H9 (cell line): ENCODE measurements around the gene PDE3A. TPM values are rescaled to one million over a fixed set of nuclear protein-coding genes. Genes with fewer than 3 reads are reported as not detected.

ENCODE experiments used
- DNase-seq: peaks from one replicate; pipeline ENCODE4 v3.0.0-alpha.2; 2017
- H2AFZ ChIP-seq: one replicate; pipeline ENCODE4 v1.6.1; 2013; ENCODE audit warnings: mild to moderate bottlenecking, low read length, control low read depth, moderate library complexity
- H2AK5ac ChIP-seq: 2 replicates; pipeline ENCODE4 v1.6.1; 2013; ENCODE audit warnings: low read length, control low read depth, mixed read lengths; ENCODE audit not compliant: insufficient read length
- H2BK120ac ChIP-seq: one replicate; pipeline ENCODE4 v1.6.1; 2013; ENCODE audit warnings: low read depth, mild to moderate bottlenecking, low read length, control low read depth, inconsistent platforms; ENCODE audit not compliant: poor library complexity, severe bottlenecking
- H2BK12ac ChIP-seq: 2 replicates; pipeline ENCODE4 v1.6.1; 2013; ENCODE audit warnings: low read length, control low read depth, mixed read lengths, low read depth; ENCODE audit not compliant: insufficient read length
- H2BK15ac ChIP-seq: 2 replicates; pipeline ENCODE4 v1.6.1; 2013; ENCODE audit warnings: low read depth, low read length, control low read depth
- H2BK20ac ChIP-seq: one replicate; pipeline ENCODE4 v1.6.1; 2013; ENCODE audit warnings: low read depth, mild to moderate bottlenecking, low read length, control low read depth, inconsistent platforms; ENCODE audit not compliant: poor library complexity, severe bottlenecking
- H2BK5ac ChIP-seq: 2 replicates; pipeline ENCODE4 v1.6.1; 2013; ENCODE audit warnings: low read length, control low read depth, mixed read lengths; ENCODE audit not compliant: insufficient read length
- H3K14ac ChIP-seq: 2 replicates; pipeline ENCODE4 v1.6.1; 2013; ENCODE audit warnings: low read length, control low read depth; ENCODE audit not compliant: insufficient read depth
- H3K18ac ChIP-seq: 2 replicates; pipeline ENCODE4 v1.6.1; 2013; ENCODE audit warnings: low read depth, mild to moderate bottlenecking, mixed read lengths, low read length, control low read depth; ENCODE audit not compliant: insufficient read length
- H3K23ac ChIP-seq: 2 replicates; pipeline ENCODE4 v1.6.1; 2013; ENCODE audit warnings: low read length, control low read depth, mixed read lengths, low read depth; ENCODE audit not compliant: insufficient read length
- H3K23me2 ChIP-seq: 2 replicates; pipeline ENCODE4 v1.6.1; 2013; ENCODE audit warnings: low read depth, mild to moderate bottlenecking, mixed read lengths, low read length, control low read depth; ENCODE audit not compliant: insufficient read length, poor library complexity, severe bottlenecking
- H3K27ac ChIP-seq: 2 replicates; pipeline ENCODE4 v1.5.1; 2013; ENCODE audit warnings: low read length, control low read depth, mixed read lengths, low read depth; ENCODE audit not compliant: insufficient read length
- H3K27me3 ChIP-seq: 2 replicates; pipeline ENCODE4 v1.6.1; 2013; ENCODE audit warnings: low read length, control low read depth, inconsistent platforms; ENCODE audit not compliant: insufficient read depth
- H3K4ac ChIP-seq: 2 replicates; pipeline ENCODE4 v1.6.1; 2013; ENCODE audit warnings: low read depth, mild to moderate bottlenecking, control low read depth, inconsistent platforms, low read length, moderate library complexity
- H3K4me1 ChIP-seq: 2 replicates; pipeline ENCODE4 v1.6.1; 2013; ENCODE audit warnings: low read length, control low read depth, inconsistent platforms; ENCODE audit not compliant: insufficient read depth
- H3K4me2 ChIP-seq: 2 replicates; pipeline ENCODE4 v1.6.1; 2013; ENCODE audit warnings: low read length, control low read depth, mixed read lengths; ENCODE audit not compliant: insufficient read length, insufficient read depth
- H3K56ac ChIP-seq: 2 replicates; pipeline ENCODE4 v1.6.1; 2013; ENCODE audit warnings: low read depth, mild to moderate bottlenecking, mixed read lengths, low read length, control low read depth; ENCODE audit not compliant: insufficient read length
- H3K79me1 ChIP-seq: 2 replicates; pipeline ENCODE4 v1.6.1; 2013; ENCODE audit warnings: low read depth, mild to moderate bottlenecking, moderate library complexity, low read length, control low read depth, inconsistent platforms; ENCODE audit not compliant: insufficient read depth, poor library complexity, severe bottlenecking
- H3K79me2 ChIP-seq: 2 replicates; pipeline ENCODE4 v1.6.1; 2013; ENCODE audit warnings: low read length, control low read depth, inconsistent platforms; ENCODE audit not compliant: insufficient read depth
- H3K9ac ChIP-seq: 2 replicates; pipeline ENCODE4 v1.6.1; 2013; ENCODE audit warnings: low read length, control low read depth, mixed read lengths; ENCODE audit not compliant: insufficient read length; ENCODE audit errors: extremely low read depth
- H3K9me3 ChIP-seq: one replicate; pipeline ENCODE4 v1.6.1; 2013; ENCODE audit warnings: low read depth, low read length, inconsistent platforms; ENCODE audit not compliant: control insufficient read depth
- H3T11ph ChIP-seq: one replicate; pipeline ENCODE4 v1.6.1; 2013; ENCODE audit warnings: mild to moderate bottlenecking, low read length, control low read depth, inconsistent platforms
- H4K20me1 ChIP-seq: one replicate; pipeline ENCODE4 v1.6.1; 2013; ENCODE audit not compliant: control insufficient read depth, insufficient read length, insufficient read depth
- H4K5ac ChIP-seq: 2 replicates; pipeline ENCODE4 v1.6.1; 2013; ENCODE audit warnings: low read depth, mild to moderate bottlenecking, mixed read lengths, low read length, control low read depth; ENCODE audit not compliant: insufficient read length
- H4K8ac ChIP-seq: replicated peaks from 2 replicates; pipeline ENCODE4 v1.6.1; 2013; ENCODE audit warnings: low read length, control low read depth, mixed read lengths, low read depth; ENCODE audit not compliant: insufficient read length
- H4K91ac ChIP-seq: 2 replicates; pipeline ENCODE4 v1.6.1; 2013; ENCODE audit warnings: low read depth, mild to moderate bottlenecking, moderate library complexity, mixed read lengths, low read length, control low read depth; ENCODE audit not compliant: insufficient read length
- H3K27ac Mint-ChIP-seq, 3 experiments: 2 replicates in 2 of 3; 3 replicates in 1 of 3; pipeline ENCODE4 v1.8.0; 2020 to 2021; ENCODE audit warnings: mixed read lengths in 3 of 3, mild to moderate bottlenecking in 1 of 3, moderate library complexity in 1 of 3
- H3K27me3 Mint-ChIP-seq: 2 replicates; pipeline ENCODE4 v1.8.0; 2021; ENCODE audit warnings: low read depth, mild to moderate bottlenecking, moderate library complexity, mixed read lengths
- H3K36me3 Mint-ChIP-seq, 3 experiments: 2 replicates in 2 of 3; 3 replicates in 1 of 3; pipeline ENCODE4 v1.8.0; 2020 to 2021; ENCODE audit warnings: low read depth in 3 of 3, mixed read lengths in 3 of 3; ENCODE audit not compliant: insufficient read depth in 1 of 3
- H3K4me1 Mint-ChIP-seq, 2 experiments: 2 replicates each; pipeline ENCODE4 v1.8.0; 2020; ENCODE audit warnings: mixed read lengths in 2 of 2
- H3K4me3 Mint-ChIP-seq, 2 experiments: 2 replicates in 1 of 2; 3 replicates in 1 of 2; pipeline ENCODE4 v1.8.0; 2020 to 2021; ENCODE audit warnings: mild to moderate bottlenecking in 2 of 2, mixed read lengths in 2 of 2, moderate library complexity in 1 of 2
- H3K9me3 Mint-ChIP-seq, 2 experiments: 2 replicates in 1 of 2; 3 replicates in 1 of 2; pipeline ENCODE4 v1.8.0; 2020; ENCODE audit warnings: mild to moderate bottlenecking in 2 of 2, mixed read lengths in 2 of 2, moderate library complexity in 1 of 2
- CTCF ChIP-seq: fragments of 200-600 bp; sonication (generic); conservative IDR thresholded peaks from 3 replicates; pipeline ENCODE4 v1.8.0; 2021; ENCODE audit warnings: antibody characterized with exemption, mild to moderate bottlenecking
- whole genome bisulfite sequencing: extraction: QIAGEN DNeasy Blood & Tissue Kit; methylation state at CpG from one replicate; pipeline ENCODE4 v1.1.7; 2013; ENCODE audit warnings: missing lambda C conversion rate, low lambda C conversion rate, mixed read lengths; ENCODE audit not compliant: insufficient read length; ENCODE audit errors: extremely low coverage; 5-methylcytosine and 5-hydroxymethylcytosine counted together
- total RNA-seq: library from RNA; stranded (reverse); gene quantifications from 2 replicates; pipeline ENCODE4 v1.2.1, GENCODE V29; 2021

PDE3A gene
- total RNA-seq, 1 experiment from 2014 or later, result 3.0 TPM

- Histone ChIP-seq H2AK5ac (no peak overlapping the region), H3K18ac (no peak overlapping the region), H2BK12ac (no peak overlapping the region), H4K8ac (no peak overlapping the region), H3K79me1 (no peaks in the 10 kb centered on the region), H3K79me2 (no peaks in the 10 kb centered on the region), H2BK15ac (no peak overlapping the region), H3T11ph (no peak overlapping the region), H3K4me2 (no peak overlapping the region), H3K56ac (no peak overlapping the region), H3K27me3 (no peaks in the 10 kb centered on the region), H3K23me2 (no peaks in the 10 kb centered on the region), H4K91ac (no peak overlapping the region), H3K14ac (no peak overlapping the region), H4K5ac (no peak overlapping the region), H3K4me1 (no peaks in the 10 kb centered on the region), H3K27ac (no peak overlapping the region), H3K23ac (no peak overlapping the region), H2BK120ac (no peak overlapping the region), H3K9ac (no peak overlapping the region), H3K9me3 (no peaks in the 10 kb centered on the region), H2AFZ (no peak overlapping the region), H2BK5ac (no peak overlapping the region), H2BK20ac (no peak overlapping the region), H4K20me1 (no peaks in the 10 kb centered on the region), H3K4ac (no peak overlapping the region)
- Mint-ChIP-seq H3K36me3 (no peaks in the 10 kb centered on the region), H3K4me1 (peaks cover 6 to 12% of the 10 kb centered on the region in 2 experiments), H3K27me3 (no peaks in the 10 kb centered on the region), H3K9me3 (no peaks in the 10 kb centered on the region), H3K4me3 (no peak overlapping the region), H3K27ac (peak overlapping the region in 1 of 3 experiments; percentile 23; a peak in 1 of 7 replicates)
- DNase-seq, result no peak
- WGBS, result no CpG with 5 or more reads among the region's 2 CpGs
- TF ChIP-seq CTCF, result no peak
These were observed 92.6 kb downstream of the PDE3A start for GRCh38 chr12:20460956-20461355.
